Measurements from ENCODE around the gene LPAR2.

The LPAR2 gene

GRCh38 chr19:19649155-19649554 is 21.1 kb upstream of the LPAR2 start:
- DNase-seq (ENCODE audit: low spot score) (no peak), ATAC-seq (ENCODE audit: low read depth) (no peak)
- no peak for TF ChIP-seq CTCF (IDR thresholded peaks at IDR 0.05; ENCODE audit: poor library complexity, severe bottlenecking)
- H3K4me3 ChIP-seq (ENCODE audit: severe bottlenecking) = no peak overlapping the region
- H3K4me1 ChIP-seq (ENCODE audit: insufficient read depth, poor library complexity, severe bottlenecking) = no peaks in the 10 kb centered on the region
- H3K36me3 ChIP-seq (ENCODE audit: low read depth) = peaks cover 58% of the 10 kb centered on the region
- H3K27ac ChIP-seq (ENCODE audit: poor library complexity, severe bottlenecking) = no peak overlapping the region
- H3K9me3 ChIP-seq (ENCODE audit: severe bottlenecking) = no peaks in the 10 kb centered on the region
- no peaks in the 10 kb centered on the region for H3K27me3 ChIP-seq (ENCODE audit: insufficient read depth, poor library complexity, severe bottlenecking)

GRCh38 chr19:19647037-19647835 is 19.2 kb upstream of the LPAR2 start:
- Histone ChIP-seq H3K36me3 (ENCODE audit: low read depth) (peaks cover 43% of the 10 kb centered on the region), H3K4me3 (ENCODE audit: severe bottlenecking) (no peak overlapping the region), H3K4me1 (ENCODE audit: insufficient read depth, poor library complexity, severe bottlenecking) (no peaks in the 10 kb centered on the region), H3K9me3 (ENCODE audit: severe bottlenecking) (no peaks in the 10 kb centered on the region), H3K27me3 (ENCODE audit: insufficient read depth, poor library complexity, severe bottlenecking) (no peaks in the 10 kb centered on the region), H3K27ac (ENCODE audit: poor library complexity, severe bottlenecking) (no peak overlapping the region)
- TF ChIP-seq CTCF (IDR thresholded peaks at IDR 0.05; ENCODE audit: poor library complexity, severe bottlenecking) = no peak
- ATAC-seq (ENCODE audit: low read depth) (no peak), DNase-seq (ENCODE audit: low spot score) (no peak)

GRCh38 chr19:19645233-19645870 is 17.3 kb upstream of the LPAR2 start:
- H3K27me3 ChIP-seq (ENCODE audit: insufficient read depth, poor library complexity, severe bottlenecking) = no peaks in the 10 kb centered on the region
- DNase-seq (ENCODE audit: low spot score) = no peak
- no peaks in the 10 kb centered on the region for H3K4me1 ChIP-seq (ENCODE audit: insufficient read depth, poor library complexity, severe bottlenecking)
- no peak for ATAC-seq (ENCODE audit: low read depth)
- H3K9me3 ChIP-seq (ENCODE audit: severe bottlenecking) = no peaks in the 10 kb centered on the region
- H3K27ac ChIP-seq (ENCODE audit: poor library complexity, severe bottlenecking) = no peak overlapping the region
- H3K36me3 ChIP-seq (ENCODE audit: low read depth) = peaks cover 27% of the 10 kb centered on the region
- TF ChIP-seq CTCF (IDR thresholded peaks at IDR 0.05; ENCODE audit: poor library complexity, severe bottlenecking) = no peak
- H3K4me3 ChIP-seq (ENCODE audit: severe bottlenecking) = no peak overlapping the region

- DNase-seq (ENCODE audit: low spot score) (no peak), ATAC-seq (ENCODE audit: low read depth) (no peak)
- no peaks in the 10 kb centered on the region for H3K4me1 ChIP-seq (ENCODE audit: insufficient read depth, poor library complexity, severe bottlenecking)
- H3K36me3 ChIP-seq (ENCODE audit: low read depth) = peaks cover 22% of the 10 kb centered on the region
- no peak overlapping the region for H3K4me3 ChIP-seq (ENCODE audit: severe bottlenecking)
- TF ChIP-seq CTCF (IDR thresholded peaks at IDR 0.05; ENCODE audit: poor library complexity, severe bottlenecking) = peak; percentile 55
- H3K27me3 ChIP-seq (ENCODE audit: insufficient read depth, poor library complexity, severe bottlenecking) = no peaks in the 10 kb centered on the region
- H3K27ac ChIP-seq (ENCODE audit: poor library complexity, severe bottlenecking) = peak overlapping the region; percentile 43
- no peaks in the 10 kb centered on the region for H3K9me3 ChIP-seq (ENCODE audit: severe bottlenecking)
Observed at GRCh38 chr19:19644054-19644388, 16.0 kb upstream of the LPAR2 start.
